ENCODE data around the gene PRELID3B. TPM values are rescaled to one million over a fixed set of nuclear protein-coding genes. Genes with fewer than 3 reads are reported as not detected.

PRELID3B gene
- total RNA-seq, 4 donors from 2014 or later: 25.4 to 42.2 (median 32.8) TPM

DNA sequence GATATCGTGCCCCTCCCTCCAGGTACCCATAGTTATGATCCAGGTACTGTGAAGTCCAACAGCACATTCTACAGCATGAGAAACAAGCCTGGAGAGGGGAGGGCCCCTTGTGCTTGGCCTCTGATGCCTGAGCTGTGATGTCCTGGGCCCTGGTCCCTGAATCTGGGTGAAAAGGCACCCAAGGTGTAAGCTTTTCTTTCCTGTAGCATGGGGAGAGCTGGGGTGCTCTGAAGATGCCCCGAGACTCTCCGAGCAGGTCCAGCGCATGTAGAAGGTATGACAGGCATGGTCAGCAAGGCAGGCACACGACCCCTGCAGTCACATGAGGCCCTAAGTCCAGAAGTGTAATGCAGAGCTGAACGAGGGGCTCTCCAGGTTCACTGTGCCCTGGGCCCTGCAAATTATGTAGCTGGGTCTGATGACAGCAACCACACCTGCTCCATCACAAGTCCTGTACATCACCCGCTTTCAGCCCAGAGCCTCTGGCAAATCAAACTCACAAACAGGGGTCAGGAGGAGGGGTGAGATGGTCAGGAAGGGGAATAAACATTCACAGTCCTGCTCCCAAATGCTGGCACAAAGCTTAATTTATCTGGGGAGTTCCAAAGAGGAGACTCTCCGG lies 33.8 kb downstream of the PRELID3B start:
- H3K9me3 ChIP-seq: no peaks in the 10 kb centered on the region
- H3K4me1 ChIP-seq: peaks cover 56% of the 10 kb centered on the region
- DNase-seq (ENCODE audit: low spot score in 2 of 2): no peak
- H3K4me3 ChIP-seq: no peak overlapping the region
- H3K27ac ChIP-seq: no peak overlapping the region
- 72% methylated on average over 3 of the region's 8 CpGs for WGBS
- no peak for TF ChIP-seq POLR2A (IDR thresholded peaks at IDR 0.05)
- no peak for TF ChIP-seq EP300 (IDR thresholded peaks at IDR 0.05)
- TF ChIP-seq, protein P1, sequence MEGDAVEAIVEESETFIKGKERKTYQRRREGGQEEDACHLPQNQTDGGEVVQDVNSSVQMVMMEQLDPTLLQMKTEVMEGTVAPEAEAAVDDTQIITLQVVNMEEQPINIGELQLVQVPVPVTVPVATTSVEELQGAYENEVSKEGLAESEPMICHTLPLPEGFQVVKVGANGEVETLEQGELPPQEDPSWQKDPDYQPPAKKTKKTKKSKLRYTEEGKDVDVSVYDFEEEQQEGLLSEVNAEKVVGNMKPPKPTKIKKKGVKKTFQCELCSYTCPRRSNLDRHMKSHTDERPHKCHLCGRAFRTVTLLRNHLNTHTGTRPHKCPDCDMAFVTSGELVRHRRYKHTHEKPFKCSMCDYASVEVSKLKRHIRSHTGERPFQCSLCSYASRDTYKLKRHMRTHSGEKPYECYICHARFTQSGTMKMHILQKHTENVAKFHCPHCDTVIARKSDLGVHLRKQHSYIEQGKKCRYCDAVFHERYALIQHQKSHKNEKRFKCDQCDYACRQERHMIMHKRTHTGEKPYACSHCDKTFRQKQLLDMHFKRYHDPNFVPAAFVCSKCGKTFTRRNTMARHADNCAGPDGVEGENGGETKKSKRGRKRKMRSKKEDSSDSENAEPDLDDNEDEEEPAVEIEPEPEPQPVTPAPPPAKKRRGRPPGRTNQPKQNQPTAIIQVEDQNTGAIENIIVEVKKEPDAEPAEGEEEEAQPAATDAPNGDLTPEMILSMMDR (IDR thresholded peaks at IDR 0.05): no peak
- TF ChIP-seq POLR2AphosphoS5 (IDR thresholded peaks at IDR 0.05): no peak
- no peaks in the 10 kb centered on the region for H3K36me3 ChIP-seq
- no peaks in the 10 kb centered on the region for H3K27me3 ChIP-seq

DNA sequence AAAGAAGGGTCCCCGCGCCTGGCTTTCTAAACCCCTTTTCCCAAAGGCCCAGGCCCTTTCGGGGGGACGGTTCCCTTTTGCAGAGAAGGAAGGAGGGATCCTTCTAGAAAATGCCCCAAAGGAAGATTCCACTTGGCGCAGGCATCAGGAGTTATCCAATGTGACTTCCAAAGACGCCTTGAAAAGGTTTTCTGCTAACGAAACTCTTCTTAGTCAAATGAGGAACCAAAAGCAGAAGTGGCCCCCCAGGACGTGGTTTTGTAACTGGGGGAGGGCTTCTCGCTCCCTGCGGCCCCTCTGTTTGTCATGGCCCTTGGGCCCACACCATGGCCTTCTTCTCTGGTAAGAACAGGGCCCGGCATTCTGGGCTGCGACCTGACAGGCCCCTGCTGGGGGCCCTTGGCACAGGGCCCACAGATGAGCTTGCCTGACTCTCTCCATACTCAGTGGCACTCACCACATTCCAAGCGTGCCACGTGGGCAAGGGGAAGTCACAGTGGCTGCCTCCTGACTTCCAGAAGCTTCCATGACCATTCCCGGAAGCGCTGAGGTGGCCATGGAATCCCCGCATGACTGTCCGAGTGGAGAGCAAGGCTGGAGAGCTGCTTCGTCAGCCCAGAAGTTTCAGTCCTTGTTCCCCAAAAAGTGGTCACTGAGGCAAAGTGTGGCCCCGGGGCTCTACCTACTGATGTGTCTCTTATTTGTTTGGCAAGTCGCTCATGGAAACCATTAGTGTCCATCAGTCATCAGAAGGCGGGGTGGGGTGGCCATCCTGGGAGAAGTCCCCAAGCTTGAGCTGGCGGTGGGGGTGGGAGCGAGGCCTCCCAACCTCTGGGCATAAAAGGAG lies 34.7 kb downstream of the PRELID3B start:
- H3K36me3 ChIP-seq: no peaks in the 10 kb centered on the region
- H3K27ac ChIP-seq: peak overlapping the region; percentile 87
- no peaks in the 10 kb centered on the region for H3K9me3 ChIP-seq
- no peak for DNase-seq (ENCODE audit: low spot score in 2 of 2)
- WGBS: 83% methylated on average over 24 of the region's 24 CpGs
- peak overlapping the region; percentile 84 for H3K4me3 ChIP-seq
- TF ChIP-seq POLR2A (IDR thresholded peaks at IDR 0.05) (no peak), EP300 (IDR thresholded peaks at IDR 0.05) (no peak), POLR2AphosphoS5 (IDR thresholded peaks at IDR 0.05) (no peak)
- TF ChIP-seq, protein P1 (IDR thresholded peaks at IDR 0.05): no peak
- peaks cover 60% of the 10 kb centered on the region for H3K4me1 ChIP-seq
- no peaks in the 10 kb centered on the region for H3K27me3 ChIP-seq

DNA sequence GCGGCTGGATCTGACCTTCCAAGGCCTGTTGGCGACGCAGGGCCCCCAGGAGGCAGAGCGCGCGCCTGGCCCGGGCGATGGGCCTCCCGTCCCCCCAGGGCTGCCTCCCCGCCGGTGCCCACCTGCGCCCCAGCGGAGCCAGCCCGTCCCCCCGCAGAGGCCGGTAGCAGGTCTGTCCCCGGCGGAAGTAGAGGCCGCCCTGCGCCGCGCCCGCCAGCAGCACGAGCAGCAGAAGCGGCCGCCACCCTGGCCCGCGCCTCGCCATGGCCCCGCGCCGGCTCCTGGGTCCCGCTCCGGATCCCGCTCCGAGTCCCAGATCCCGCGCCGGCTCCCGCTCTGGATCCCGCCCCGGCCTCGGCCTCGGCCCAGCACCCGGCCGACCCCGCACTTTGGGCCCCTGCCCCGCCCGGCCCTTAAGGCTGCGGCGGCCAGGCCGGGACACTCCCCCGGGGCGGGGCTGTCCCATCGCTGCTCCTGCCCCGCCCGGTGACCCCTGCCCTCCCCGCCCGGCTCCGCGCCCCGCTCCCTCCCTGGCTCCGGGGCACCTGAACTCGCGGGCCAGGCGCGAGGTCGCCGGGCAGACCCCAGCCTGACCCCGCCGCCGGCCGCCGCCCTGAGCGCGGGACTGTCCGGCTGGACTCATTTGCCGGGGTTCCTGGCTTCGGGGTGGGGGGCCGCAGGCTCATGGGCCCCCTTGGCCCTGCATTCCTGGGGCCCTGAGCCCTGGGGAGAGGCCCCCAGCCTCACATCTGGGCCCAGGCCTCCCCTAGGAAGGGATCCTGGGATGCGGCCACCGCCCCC lies 35.5 kb downstream of the PRELID3B start, which contains the start of gene CTSZ:
Gene CTSZ, minus strand, starts transcription at position 391 of the 801 bp plus-strand sequence. Its CDS starts 126 bp downstream, at position 265.
- DNase-seq (ENCODE audit: low spot score in 2 of 2): no peak
- WGBS: 67% methylated on average over 3 of the region's 82 CpGs

DNA sequence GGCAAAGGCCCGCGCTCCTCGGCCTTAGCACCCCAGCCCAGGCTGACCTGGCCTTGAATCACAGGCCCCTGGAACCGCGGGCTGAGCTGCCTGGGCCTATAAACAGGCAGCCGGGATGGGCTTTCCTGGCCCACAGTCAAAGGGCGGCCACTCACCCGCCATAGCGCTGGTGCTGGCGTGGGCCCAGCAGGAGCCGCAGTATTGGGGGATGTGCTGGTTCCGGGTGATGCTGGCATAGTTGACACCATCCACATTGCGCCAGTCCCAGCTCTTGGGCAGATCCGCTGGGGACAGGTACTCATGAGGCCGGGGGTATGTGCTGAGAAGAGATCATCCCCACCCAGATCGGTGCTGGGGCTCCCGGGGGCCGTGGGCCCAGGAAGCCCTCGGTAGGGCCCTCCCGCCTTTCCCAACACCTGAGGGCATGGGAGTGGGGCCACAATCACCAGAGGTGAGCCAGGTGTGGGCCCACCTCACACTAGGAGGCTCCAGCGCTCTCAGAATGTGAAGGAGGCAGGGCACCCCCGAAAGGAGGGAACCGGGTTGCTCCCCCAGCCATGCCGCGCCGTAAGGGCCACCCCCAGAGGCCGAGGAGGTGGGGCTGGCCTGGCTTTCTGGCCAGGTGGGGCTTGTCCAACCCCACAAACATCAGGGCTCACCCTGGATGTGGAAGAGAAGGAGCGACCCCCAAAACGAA lies 36.3 kb downstream of the PRELID3B start:
- H3K27ac ChIP-seq: peak overlapping the region; percentile 87
- no peak for TF ChIP-seq EP300 (IDR thresholded peaks at IDR 0.05)
- no peak for TF ChIP-seq POLR2A (IDR thresholded peaks at IDR 0.05)
- TF ChIP-seq POLR2AphosphoS5 (IDR thresholded peaks at IDR 0.05): no peak
- TF ChIP-seq, protein P1 (IDR thresholded peaks at IDR 0.05): no peak
- H3K9me3 ChIP-seq: no peaks in the 10 kb centered on the region
- H3K4me3 ChIP-seq: peak overlapping the region; percentile 84
- no peaks in the 10 kb centered on the region for H3K27me3 ChIP-seq
- peak in 1 of 2 donors; percentile 79 for DNase-seq (ENCODE audit: low spot score in 2 of 2)
- peaks cover 53% of the 10 kb centered on the region for H3K4me1 ChIP-seq
- 31% methylated on average over 10 of the region's 29 CpGs for WGBS
- H3K36me3 ChIP-seq: peaks cover 6% of the 10 kb centered on the region

More for the DNA sequence above, 35.5 kb downstream of the PRELID3B start, which contains the start of gene CTSZ:
- TF ChIP-seq POLR2AphosphoS5 (IDR thresholded peaks at IDR 0.05) (no peak), POLR2A (IDR thresholded peaks at IDR 0.05) (peak in 1 of 2 donors; percentile 44)
- Histone ChIP-seq H3K27ac (peak within 1 kb of the TSS; percentile 87), H3K4me3 (peak within 1 kb of the TSS; percentile 84), H3K36me3 (no peaks in the 10 kb centered on the region), H3K27me3 (no peaks in the 10 kb centered on the region), H3K9me3 (no peaks in the 10 kb centered on the region), H3K4me1 (peaks cover 60% of the 10 kb centered on the region)

Data from suprapubic skin (tissue), 4 donors.